BJ (cell line): ENCODE data around the gene CPEB4. TPM values are rescaled to one million over a fixed set of nuclear protein-coding genes. Genes with fewer than 3 reads are reported as not detected.

Source experiments
- CTCF ChIA-PET: fragments of 350-600 bp; formaldehyde crosslinking; extraction: SDS; loops from one replicate; lab custom pipeline; 2021; ENCODE audit warnings: antibody characterized with exemption, inconsistent platforms; lab: Yijun Ruan, JAX
- POLR2A ChIA-PET: fragments of 300-600 bp; sonication (Branson Sonifier 250); formaldehyde crosslinking; extraction: SDS; loops from one replicate; lab custom pipeline; 2021; ENCODE audit warnings: antibody characterized with exemption; lab: Charles Lee
- DNase-seq: peaks from one replicate; pipeline ENCODE4 v3.0.0-alpha.2; 2011; ENCODE audit warnings: low read depth
- H3K27me3 ChIP-seq: 2 replicates; pipeline ENCODE4 v1.6.0; 2011; ENCODE audit warnings: low read length; ENCODE audit not compliant: control insufficient read depth, insufficient read depth
- H3K36me3 ChIP-seq: 2 replicates; pipeline ENCODE4 v1.5.1; 2011; ENCODE audit warnings: low read length; ENCODE audit not compliant: control insufficient read depth, insufficient read depth
- H3K4me3 ChIP-seq: 2 replicates; pipeline ENCODE4 v1.5.1; 2011; ENCODE audit warnings: low read depth, mild to moderate bottlenecking, control low read depth, low read length
- CTCF ChIP-seq: IDR thresholded peaks from 2 replicates; pipeline ENCODE4 v1.5.1; 2011; ENCODE audit warnings: low read depth, mild to moderate bottlenecking, control low read depth, inconsistent platforms, low read length, moderate library complexity; ENCODE audit not compliant: insufficient read depth
- polyA plus RNA-seq: library from polyadenylated mRNA; depleted of rRNA; stranded (reverse); fragments of >200 nt; gene quantifications from 2 replicates; pipeline ENCODE4 v1.2.3, GENCODE V29; 2011

The CPEB4 gene
- polyA plus RNA-seq, 1 experiment = 16.4 TPM

- no peak for DNase-seq
- no peak overlapping the region for H3K4me3 ChIP-seq
- peaks cover 6% of the 10 kb centered on the region; the same call in 1 of the 2 replicates for H3K27me3 ChIP-seq
- H3K36me3 ChIP-seq = no peaks in the 10 kb centered on the region
- ChIA-PET CTCF (no interaction called here), POLR2A (no interaction called here)
- TF ChIP-seq CTCF = no peak
Observed at GRCh38 chr5:173850659-173851058, 37.5 kb upstream of the CPEB4 start.

GRCh38 chr5:173851595-173852243 lies 36.4 kb upstream of the CPEB4 start:
- TF ChIP-seq CTCF = no peak
- ChIA-PET CTCF (interaction anchor here (0.9 to 1.1 kb wide), 2 partner anchors 23 to 236 kb away, joined by 3 read pairs; no protein-coding TSS in a partner anchor), POLR2A (no interaction called here)
- no peak for DNase-seq
- peaks cover 5% of the 10 kb centered on the region; the same call in 1 of the 2 replicates for H3K27me3 ChIP-seq
- H3K4me3 ChIP-seq = no peak overlapping the region
- H3K36me3 ChIP-seq = no peaks in the 10 kb centered on the region

GRCh38 chr5:173852790-173853359 lies 35.3 kb upstream of the CPEB4 start:
- H3K36me3 ChIP-seq = no peaks in the 10 kb centered on the region
- CTCF ChIA-PET = no interaction called here
- POLR2A ChIA-PET = no interaction called here
- TF ChIP-seq CTCF = no peak
- no peak overlapping the region for H3K4me3 ChIP-seq
- no peak for DNase-seq
- peaks cover 5% of the 10 kb centered on the region; the same call in 1 of the 2 replicates for H3K27me3 ChIP-seq

GRCh38 chr5:173853370-173854131 lies 34.6 kb upstream of the CPEB4 start:
- Histone ChIP-seq H3K36me3 (no peaks in the 10 kb centered on the region), H3K4me3 (no peak overlapping the region), H3K27me3 (peaks cover 5% of the 10 kb centered on the region; the same call in 1 of the 2 replicates)
- DNase-seq = no peak
- POLR2A ChIA-PET = no interaction called here
- CTCF ChIA-PET = no interaction called here
- TF ChIP-seq CTCF = no peak
